Umbilical cord (tissue), 2 donors: ENCODE results near the gene ASCC3. TPM values are rescaled to one million over a fixed set of nuclear protein-coding genes. Genes with fewer than 3 reads are reported as not detected.

Experiments used
- DNase-seq: peaks from one replicate; pipeline ENCODE4 v3.0.0-alpha.2; 2015; ENCODE audit warnings: low spot score
- total RNA-seq: library from RNA; depleted of rRNA; stranded (reverse); fragments of >200 nt; gene quantifications from one replicate; pipeline ENCODE4 v1.2.3, GENCODE V29; 2014; ENCODE audit warnings: low replicate concordance; ENCODE audit not compliant: insufficient read depth

Gene ASCC3
- total RNA-seq, 1 donor from 2014 or later: 82.3 TPM

GRCh38 chr6:100506651-100507050, 374.5 kb downstream of the ASCC3 start:
- no peak for DNase-seq

GRCh38 chr6:100504786-100505737, 376.1 kb downstream of the ASCC3 start:
- peak; percentile 19 for DNase-seq

- DNase-seq: no peak
Measured at GRCh38 chr6:100503043-100503705, 378.0 kb downstream of the ASCC3 start.

- peak; percentile 40 for DNase-seq
Measured at GRCh38 chr6:100493206-100493888, 387.8 kb downstream of the ASCC3 start.

- no peak for DNase-seq
Measured at GRCh38 chr6:100491952-100492670, 389.0 kb downstream of the ASCC3 start.

- DNase-seq: no peak
Measured at GRCh38 chr6:100490065-100490464, 391.1 kb downstream of the ASCC3 start.

- DNase-seq: no peak
Measured at GRCh38 chr6:100488244-100488643, 392.9 kb downstream of the ASCC3 start.

- no peak for DNase-seq
Measured at GRCh38 chr6:100487638-100488037, 393.5 kb downstream of the ASCC3 start.

GRCh38 chr6:100485268-100485667, 395.9 kb downstream of the ASCC3 start:
- no peak for DNase-seq

- DNase-seq: no peak
Measured at GRCh38 chr6:100484474-100484873, 396.7 kb downstream of the ASCC3 start.

- DNase-seq: no peak
Measured at GRCh38 chr6:100482698-100483097, 398.4 kb downstream of the ASCC3 start.

- DNase-seq: no peak
Measured at GRCh38 chr6:100479179-100480035, 401.7 kb downstream of the ASCC3 start.

- no peak for DNase-seq
Measured at GRCh38 chr6:100475554-100476320, 405.4 kb downstream of the ASCC3 start.

- DNase-seq: no peak
Measured at GRCh38 chr6:100473182-100473581, 407.9 kb downstream of the ASCC3 start.

- no peak for DNase-seq
Measured at GRCh38 chr6:100472674-100473073, 408.5 kb downstream of the ASCC3 start.

- no peak for DNase-seq
Measured at GRCh38 chr6:100470422-100471120, 410.6 kb downstream of the ASCC3 start.

GRCh38 chr6:100469101-100469859, 411.8 kb downstream of the ASCC3 start:
- DNase-seq: no peak

- no peak for DNase-seq
Measured at GRCh38 chr6:100468016-100468622, 413.0 kb downstream of the ASCC3 start.
